ENCODE data around the gene UGT1A10.

The UGT1A10 gene

DNA sequence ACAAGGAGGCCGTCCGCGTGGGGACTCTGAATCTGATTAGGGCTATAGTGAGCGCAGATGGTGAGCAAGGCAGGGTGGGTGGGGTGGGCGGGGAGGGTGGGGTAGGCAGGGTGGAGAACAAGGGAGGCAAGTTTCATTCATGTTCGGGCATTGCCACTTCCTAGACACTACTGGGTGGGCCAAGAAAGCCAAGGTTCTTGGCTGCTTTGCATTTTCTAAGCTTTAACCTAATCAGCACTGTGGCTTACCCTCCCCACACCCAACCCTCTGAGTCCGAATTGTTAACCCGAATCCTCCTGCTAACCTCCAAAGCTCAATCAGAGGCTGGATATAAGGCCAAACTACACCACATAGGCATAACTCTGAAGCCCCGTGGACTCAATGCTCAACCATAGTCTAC, 160.0 kb downstream of the UGT1A10 start:
- H3K4me3 ChIP-seq (ENCODE audit: low read depth, low read length): no peak overlapping the region
- no peak for DNase-seq (ENCODE audit: low read depth)

DNA sequence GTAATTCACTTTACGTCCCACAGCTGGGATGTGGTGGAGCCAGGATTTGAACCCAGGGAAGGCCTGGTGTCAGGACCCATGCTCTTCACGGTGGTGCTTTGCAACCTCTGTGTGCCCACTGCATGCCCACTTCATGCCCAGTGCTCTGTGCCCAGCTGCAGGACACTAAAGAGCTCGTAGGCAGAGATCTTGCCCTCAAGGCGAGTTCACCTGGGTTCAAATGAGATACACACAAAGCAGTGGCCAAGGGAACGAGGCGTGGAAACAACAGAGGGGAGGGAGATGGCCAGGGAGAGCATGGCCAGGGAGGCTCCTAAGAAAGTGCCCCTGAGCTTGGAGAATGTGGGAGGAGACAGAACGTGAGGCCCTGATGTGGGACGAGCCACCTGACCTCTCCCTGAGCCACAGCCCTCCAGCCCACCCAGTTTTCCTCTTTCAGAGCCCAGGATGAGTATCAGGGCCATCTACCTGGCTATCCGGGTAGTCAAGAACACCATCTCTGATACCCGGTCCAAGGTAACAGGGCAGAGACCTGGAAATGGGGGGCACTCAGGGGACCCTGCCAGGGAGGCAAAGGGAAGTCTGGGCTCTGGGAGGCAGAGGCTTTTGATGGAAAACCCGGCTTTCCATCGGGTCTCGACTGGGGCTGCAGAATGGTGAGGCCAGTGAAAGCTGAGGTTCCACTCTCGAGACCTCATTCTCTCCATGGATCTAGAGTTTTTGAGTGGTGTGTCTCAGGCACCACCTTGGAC, 162.3 kb downstream of the UGT1A10 start:
- H3K4me3 ChIP-seq (ENCODE audit: low read depth, low read length): no peak overlapping the region
- no peak for DNase-seq (ENCODE audit: low read depth)

DNA sequence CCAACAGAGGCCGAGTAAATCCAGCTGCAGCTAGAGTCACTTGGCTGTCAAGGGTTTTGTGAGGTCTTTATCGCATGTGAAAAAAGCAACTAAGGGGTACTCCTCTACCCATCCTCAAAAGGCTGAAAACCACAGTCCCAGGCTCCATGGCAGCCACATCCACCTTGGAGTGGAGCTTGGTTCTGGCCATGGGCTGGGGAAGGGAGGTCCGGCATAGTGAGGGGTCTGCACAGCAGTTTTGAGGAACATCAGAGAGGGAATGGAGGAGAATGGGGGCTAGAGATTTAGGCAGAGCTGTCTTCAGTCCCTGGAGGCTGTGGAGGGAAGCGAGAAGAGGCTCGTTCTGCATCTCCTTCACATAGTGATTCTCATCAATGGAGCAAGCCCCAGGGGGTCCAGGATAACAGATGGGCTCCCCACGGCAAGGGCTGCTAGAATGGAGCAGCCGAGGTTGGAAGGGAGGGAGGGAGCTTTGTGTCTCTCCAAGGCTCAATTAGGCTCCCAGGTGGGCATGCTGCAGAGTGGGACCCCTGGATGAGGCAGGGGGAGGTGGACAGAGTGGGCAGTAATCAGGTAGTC, 162.9 kb downstream of the UGT1A10 start:
- no peak for DNase-seq (ENCODE audit: low read depth)
- H3K4me3 ChIP-seq (ENCODE audit: low read depth, low read length): no peak overlapping the region

DNA sequence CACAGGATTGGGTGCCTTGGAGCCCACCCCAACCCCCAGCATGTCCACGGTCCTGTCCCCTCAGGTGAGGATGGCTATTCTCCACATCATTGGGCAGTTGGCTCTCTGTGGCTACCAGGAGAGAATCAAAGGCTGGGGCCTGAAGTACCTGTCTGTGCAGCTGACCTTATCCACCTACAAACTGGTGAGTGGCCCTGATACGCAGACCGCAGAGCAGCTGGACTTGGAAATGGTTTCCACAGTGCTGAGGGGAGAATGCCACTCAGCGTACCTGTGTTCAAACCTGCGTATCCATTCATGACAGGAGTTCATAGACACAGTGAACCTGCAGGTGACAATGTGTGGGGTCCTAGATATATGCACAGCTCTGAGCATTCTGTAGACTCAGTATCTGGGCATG, 163.5 kb downstream of the UGT1A10 start:
- no peak overlapping the region for H3K4me3 ChIP-seq (ENCODE audit: low read depth, low read length)
- DNase-seq (ENCODE audit: low read depth): no peak

DNA sequence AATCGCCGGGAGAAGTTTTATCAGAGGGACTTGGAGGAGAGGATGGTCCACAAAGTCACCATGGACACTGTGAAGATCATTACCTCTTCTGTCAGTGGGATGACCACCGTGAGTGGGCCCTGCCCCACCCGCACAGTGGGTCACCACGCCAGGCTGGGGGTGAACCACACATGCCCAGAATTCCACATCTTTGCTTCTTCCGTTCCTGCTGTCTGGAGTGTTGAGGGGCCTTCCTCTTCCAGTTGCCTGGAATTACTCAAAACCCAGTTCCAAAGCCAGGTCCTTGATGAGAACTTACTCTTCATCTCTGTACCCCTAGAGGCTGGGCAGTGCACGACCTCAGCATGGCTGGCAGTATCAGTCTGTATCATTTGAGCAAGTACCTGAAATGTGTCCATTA, 164.0 kb downstream of the UGT1A10 start:
- DNase-seq (ENCODE audit: low read depth): no peak
- H3K4me3 ChIP-seq (ENCODE audit: low read depth, low read length): no peak overlapping the region

DNA sequence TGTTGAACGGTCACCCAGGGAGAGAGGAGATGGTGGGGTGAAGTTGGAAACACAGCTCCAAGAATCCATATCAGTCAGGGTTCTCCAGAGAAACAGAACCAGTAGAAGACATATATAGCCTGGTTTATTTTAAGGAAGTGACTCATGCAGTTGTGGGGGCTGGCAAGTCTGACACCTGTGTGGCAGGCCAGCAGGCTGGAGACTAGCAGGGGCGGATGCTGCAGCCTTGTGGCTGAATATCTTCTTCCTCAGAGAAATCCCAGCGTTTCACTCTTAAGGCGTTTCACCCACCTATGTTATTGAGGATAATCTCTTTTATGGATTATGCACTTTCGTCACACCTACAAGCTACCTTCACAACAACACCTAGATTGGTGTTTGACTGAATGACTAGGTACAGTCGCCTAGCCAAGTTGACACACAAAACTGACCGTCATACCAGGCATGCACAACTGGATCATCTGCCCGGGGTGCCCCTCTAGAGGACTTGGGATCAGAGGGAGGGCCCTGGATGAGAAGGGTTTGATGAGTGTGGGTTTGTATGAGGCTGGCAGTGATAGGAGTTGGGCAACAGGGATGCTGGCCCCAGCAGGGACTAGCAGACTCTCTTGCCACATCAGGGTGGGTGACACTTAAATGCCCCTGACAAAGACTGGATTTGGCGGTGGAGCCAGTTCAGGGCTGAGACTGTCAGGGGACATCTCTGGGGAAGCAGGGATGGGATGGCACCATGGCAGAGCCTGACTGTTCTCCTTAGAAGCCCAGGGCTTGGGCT, 165.3 kb downstream of the UGT1A10 start:
- DNase-seq (ENCODE audit: low read depth): no peak
- no peak overlapping the region for H3K4me3 ChIP-seq (ENCODE audit: low read depth, low read length)

DNA sequence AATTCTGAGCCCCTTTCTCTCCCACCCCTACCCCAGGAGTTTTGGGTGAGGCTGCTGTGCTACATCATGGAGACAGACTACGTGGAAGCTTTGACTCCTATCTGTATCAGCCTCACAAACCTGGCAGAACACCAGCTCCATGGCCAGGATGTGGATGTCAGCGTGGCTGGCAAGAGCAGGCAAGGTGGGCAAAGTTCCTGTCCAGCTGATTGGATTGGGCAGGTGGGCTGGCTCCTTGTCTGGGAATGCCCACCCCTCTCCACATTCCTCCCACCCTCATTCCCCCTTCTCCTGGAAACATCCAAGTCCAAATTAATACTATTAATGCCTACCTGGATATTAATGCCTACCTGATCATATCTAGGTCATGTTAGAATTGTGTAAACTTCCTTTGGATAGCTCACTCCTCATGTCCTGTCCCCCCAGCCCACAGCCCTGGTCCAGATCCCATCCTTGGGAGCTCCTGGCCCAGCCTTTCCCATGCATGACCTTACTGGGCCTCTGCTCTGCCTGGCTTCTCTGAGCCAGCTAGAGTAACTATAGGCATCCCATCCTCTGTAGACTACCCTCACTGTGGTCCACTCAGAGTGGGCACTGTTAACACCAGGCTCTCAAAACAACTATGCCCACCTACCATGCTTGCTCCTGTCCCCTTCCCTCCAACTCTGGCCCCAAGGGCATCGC, 166.0 kb downstream of the UGT1A10 start:
- no peak for DNase-seq (ENCODE audit: low read depth)
- no peak overlapping the region for H3K4me3 ChIP-seq (ENCODE audit: low read depth, low read length)

DNA sequence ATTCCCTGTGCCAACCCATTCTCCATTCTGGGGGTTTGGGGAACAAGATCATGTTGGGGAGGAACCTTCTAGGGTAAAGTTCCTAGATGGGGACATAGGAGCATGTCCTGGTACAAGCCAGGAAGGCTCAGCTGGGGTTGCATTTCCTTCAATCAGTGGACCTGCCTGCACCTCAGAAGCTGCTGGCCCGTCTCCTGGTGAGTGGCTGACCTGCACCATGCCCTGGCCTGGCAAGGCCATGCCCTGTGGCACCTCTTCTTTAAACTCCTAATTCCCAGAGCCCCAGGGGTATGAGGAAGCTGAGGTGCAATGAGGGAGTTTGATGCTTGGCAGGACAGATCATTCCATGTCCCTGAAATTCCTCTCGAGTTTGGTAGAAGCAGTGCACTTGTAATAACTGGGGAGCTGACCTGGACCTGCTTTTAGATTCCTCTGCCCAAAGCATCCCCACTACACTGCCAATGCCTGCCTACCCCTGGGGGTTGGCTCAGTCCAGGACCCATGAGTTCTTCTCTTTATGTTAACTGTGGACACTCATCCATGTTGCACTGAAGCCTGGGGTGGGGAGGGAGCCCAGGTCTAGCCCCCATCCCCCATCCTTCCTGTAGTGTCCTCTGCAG, 167.2 kb downstream of the UGT1A10 start:
- H3K4me3 ChIP-seq (ENCODE audit: low read depth, low read length): no peak overlapping the region
- DNase-seq (ENCODE audit: low read depth): no peak

DNA sequence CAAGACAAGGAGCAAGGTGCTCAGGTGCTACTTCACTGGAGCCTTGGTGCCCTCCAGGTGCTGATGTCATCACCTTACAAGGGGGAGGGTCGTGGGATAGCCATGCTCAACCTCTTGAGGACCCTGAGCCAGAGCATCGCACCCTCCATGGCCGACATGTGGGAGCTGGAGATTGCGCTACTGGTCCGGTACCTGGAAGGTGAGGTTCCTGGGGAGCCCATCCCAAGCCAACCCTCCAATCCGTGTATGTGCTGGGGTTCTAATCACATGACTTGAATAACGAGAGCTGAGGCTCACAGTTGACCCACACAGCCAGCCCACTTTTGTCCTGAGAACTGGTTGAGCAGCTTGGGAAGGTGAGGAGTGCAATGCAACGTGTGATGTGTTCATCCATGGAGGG, 167.7 kb downstream of the UGT1A10 start:
- DNase-seq (ENCODE audit: low read depth): no peak
- H3K4me3 ChIP-seq (ENCODE audit: low read depth, low read length): no peak overlapping the region

DNA sequence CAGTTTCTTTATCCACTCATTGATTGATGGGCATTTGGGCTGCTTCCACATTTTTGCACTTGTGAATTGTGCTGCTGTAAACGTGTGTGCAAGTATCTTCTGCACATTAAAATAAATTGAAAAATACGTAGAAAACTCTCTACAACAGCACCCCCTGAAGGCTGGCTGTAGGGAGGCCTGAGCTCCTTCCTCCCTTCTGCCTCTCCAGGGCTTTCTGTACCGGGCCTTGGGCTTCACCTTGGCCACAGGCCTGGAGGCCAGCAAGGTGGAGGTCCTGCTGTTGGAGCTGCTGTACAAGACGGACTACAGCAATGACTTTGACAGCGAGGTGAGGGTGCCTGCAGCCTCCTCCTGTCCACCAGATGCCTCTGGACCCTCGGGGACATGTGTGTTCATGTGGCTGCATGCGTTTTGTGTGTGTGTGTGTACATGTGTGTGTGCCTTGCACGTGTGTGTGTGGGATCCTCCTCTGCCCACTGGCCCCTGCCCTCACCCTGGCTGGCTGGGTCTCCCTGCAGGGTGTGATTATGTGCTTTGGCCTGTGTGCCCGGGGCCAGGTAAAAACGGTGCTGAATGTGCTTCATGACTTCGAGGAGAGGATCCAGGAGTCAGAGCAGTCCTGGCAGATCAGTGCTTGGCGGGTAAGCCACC, 171.1 kb downstream of the UGT1A10 start:
- DNase-seq (ENCODE audit: low read depth): no peak
- H3K4me3 ChIP-seq (ENCODE audit: low read depth, low read length): no peak overlapping the region

DNA sequence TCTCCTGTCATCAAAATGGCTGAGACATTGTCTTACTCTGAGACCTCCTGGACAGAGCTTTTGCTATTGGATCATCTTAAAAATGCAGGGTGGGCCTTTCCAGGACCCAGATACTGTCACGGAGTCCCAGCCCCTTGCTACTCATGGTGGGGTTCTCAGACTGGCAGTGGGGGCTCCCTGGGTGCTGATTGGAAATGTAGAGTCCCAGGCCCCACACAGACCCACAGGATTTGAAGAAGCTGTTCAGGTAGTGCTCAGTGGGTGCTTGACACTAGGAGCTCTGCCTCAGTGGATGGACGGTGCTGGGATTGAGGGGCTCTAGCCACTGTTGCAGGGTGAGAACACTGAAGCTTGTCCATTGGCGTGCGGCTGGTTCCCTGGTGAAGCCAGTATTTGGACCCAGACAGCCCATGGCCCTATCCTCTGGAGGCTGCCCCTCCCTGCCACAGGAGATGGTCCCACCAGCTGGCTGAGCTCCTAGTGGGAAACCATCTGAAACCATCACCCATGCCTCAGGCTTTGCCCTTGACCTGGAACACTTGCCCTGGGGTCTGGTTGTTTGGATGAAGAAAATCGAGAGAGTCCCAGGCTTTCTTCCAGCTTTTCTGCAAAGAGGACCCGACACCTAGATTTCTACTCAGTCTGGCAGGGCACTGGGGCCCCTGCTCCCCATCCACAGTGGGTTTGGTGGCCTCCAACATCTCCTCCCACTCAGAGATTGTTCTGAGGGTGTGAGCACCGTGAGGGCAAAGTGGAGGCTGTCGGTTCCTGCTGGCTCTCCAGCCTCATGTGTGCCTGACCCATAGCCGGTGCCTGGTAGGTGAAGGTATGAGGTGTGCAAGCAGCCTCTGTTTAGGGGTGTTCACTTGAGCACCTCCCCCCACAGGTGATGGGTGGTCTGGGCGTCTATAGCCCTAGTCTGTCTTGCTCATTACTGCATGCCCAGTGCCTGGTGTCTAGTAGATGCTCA, 172.0 kb downstream of the UGT1A10 start:
- DNase-seq (ENCODE audit: low read depth): no peak
- H3K4me3 ChIP-seq (ENCODE audit: low read depth, low read length): no peak overlapping the region

DNA sequence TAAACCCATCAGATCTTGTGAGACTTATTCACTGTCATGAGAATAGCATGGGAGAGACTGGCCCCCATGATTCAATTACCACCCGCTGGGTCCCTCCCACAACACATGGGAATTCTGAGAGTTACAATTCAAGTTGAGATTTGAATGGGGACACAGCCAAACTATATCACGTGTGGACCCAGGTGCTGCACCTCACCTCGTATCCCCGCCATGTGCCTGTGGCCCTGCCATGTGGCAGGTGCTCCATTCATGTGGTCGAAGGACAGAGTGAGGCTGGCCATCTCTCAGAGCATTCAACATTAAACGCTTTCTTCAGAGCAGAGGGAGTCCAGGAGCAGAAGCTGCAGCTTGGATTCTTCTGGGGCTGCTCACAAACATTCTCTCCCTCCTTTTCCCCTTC, 174.1 kb downstream of the UGT1A10 start:
- DNase-seq (ENCODE audit: low read depth): no peak
- no peak overlapping the region for H3K4me3 ChIP-seq (ENCODE audit: low read depth, low read length)

DNA sequence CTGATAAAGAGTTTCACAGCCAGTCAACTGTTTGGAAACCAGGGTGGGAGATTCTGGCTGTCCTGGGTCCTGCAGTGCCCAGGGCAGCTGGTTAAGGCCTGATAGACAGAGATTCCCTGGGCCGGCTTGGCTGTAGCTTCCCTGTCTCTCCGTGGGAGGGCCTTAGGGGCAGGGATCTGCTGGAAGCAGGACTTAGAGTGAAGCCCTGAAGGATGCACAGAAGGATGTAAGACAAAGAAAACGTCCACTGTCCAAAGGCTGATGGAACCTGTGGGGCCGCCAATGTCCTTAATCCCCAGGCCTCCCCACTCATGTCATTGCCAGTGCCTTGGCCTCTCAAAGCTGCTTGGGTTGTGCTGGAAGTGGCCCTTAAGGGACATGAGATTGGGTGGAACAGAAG, 174.8 kb downstream of the UGT1A10 start:
- H3K4me3 ChIP-seq (ENCODE audit: low read depth, low read length): no peak overlapping the region
- no peak for DNase-seq (ENCODE audit: low read depth)

DNA sequence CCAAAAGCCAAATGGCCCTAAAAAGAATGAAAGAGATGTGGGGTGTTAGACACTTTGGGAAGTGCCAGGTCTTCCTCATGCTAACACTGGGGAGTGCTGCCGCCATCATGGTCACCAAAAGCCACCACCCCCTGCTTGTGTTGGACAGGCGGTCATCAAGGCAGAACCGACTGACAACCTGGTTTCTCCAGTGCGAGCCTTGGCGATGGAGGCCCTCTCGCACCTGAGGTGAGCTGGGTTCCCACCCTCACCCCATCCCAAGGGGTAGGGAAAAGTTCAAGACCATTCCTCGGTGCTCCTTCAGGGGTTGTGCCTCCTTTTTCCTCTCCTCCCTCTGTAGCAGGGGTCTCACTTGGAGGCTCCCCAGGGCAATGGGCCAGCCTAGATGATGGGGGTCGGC, 175.5 kb downstream of the UGT1A10 start:
- DNase-seq (ENCODE audit: low read depth): no peak
- H3K4me3 ChIP-seq (ENCODE audit: low read depth, low read length): no peak overlapping the region

DNA sequence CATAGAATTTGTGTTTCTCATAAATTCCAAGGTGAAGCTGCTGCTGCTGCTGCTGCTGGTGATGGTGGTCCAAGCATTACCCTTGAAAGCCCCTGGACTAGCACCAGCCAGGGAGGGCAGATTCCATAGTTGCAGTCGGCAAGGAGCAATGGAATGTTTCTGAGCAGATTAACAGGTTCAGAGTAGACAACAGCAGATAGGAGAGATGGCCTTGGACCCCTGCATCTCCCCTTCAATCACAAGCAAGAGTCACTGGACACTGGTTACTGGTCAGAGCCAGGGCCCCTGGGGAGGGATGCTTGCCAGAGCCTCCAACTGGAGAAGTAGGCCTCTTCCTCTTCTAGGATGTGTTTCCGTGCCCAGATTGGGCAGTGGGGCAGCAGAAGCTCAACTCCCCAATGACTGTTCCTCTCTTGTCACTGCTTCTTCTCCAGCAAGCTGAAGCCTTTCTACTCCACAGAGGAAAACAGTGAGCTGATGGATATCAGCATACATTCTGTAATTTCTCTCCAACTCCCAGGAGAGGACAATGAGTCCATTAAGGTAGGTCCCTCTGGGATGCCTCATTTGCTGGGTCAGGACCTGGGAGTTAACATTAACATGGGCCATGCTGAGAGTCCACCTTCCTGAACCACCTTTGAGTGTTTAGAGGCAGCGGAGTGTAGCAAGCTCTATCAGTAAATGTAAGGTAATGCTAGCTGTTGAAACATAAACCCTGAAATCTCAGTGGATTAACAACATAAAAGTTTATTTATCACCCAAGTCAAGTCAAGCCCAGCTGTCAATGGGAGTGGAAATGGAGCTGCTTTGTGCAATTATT, 177.2 kb downstream of the UGT1A10 start:
- no peak overlapping the region for H3K4me3 ChIP-seq (ENCODE audit: low read depth, low read length)
- DNase-seq (ENCODE audit: low read depth): no peak

DNA sequence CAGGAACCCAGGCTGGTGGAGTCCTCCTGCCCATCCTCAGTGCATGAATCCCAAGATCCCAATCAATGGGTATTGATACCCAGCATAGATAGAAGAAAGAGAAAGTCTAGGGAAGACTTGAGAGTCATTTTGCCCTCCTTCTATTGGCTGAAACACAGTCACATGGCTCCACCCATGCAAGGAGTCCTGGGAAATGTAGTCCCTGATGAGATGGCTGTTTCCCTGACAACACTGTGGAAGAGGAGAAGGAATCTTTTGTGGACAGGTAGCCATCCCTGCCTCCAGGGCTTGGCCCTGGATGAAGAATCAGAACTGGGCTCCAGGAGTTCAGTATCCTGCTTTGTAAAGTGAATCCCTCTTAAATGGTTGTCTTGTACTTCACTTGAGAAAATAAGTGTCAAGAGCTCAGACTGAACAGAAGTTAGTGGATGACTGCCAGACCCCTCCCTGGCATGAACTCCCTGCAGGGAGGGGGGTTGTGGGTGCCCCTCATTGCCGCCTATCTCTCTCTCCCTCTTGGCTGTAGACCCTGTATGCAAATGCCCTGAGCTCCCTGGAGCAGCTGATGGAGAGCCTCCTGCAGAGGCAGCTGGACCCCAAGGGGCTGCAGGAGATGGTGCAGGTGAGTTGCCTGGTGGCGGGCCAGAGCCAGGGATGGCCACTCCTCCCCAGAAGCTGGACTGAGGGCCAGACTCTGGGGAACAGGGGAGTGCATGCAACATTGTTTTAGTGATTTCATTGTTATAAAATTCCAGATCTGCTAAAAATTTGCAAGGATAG, 178.0 kb downstream of the UGT1A10 start:
- H3K4me3 ChIP-seq (ENCODE audit: low read depth, low read length): no peak overlapping the region
- no peak for DNase-seq (ENCODE audit: low read depth)

DNA sequence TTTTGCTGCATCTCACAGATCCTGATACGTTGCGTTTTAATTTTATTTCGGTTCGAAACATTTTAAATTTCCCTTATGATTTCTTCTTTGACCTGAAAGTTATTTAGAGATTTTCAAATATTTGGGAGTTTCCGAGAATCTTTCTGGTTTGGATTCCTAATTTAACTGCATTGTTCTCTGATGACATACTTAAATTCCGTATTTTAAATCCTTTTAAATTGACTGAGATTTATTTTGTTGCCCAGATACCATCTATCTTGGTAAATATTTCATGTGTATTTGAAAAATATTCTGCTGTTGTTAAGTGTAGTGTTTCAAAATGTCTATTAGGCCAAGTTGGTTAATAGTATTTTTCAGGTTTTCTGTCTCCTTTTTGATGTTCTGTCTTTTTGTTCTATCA, 179.6 kb downstream of the UGT1A10 start:
- no peak overlapping the region for H3K4me3 ChIP-seq (ENCODE audit: low read depth, low read length)
- no peak for DNase-seq (ENCODE audit: low read depth)
